Hypothalamus (tissue), 51 donors: ENCODE data around the gene RIPPLY3.

ENCODE experiments used
- DNase-seq, 51 donors: peaks; one replicate each; lab custom pipeline; 2025; lab: John Stamatoyannopoulos, UW

RIPPLY3 gene

DNA sequence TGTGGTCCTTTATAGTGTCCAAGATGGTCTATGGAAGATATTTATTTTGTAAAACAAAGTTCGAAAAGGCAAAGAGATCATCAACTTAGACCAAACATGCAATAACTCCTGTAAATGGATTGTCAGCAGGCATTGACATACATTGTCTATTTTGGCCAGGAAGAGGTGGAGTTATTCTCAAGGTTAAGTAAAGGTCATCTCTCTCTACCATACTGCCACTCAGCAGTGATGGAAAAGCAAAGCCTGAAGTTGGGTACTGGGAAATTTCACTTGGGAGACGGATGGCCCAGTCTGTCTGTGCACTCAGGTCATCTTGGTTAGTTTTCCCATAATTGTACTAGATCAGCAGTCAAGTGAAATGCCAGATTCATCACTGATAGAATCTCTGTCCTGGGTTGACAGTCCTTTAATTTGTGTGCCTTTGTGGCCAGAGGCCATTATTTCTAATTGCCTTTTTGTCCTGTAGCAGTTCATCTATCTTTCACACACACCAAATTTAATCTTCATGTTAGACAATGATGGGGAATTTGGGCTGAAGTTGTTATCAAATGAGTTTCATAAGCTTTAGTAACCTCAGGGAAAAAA lies 48.9 kb downstream of the RIPPLY3 start:
- no peak for DNase-seq

GRCh38 chr21:37057614-37058013 lies 51.1 kb downstream of the RIPPLY3 start:
- no peak for DNase-seq

- DNase-seq = peak in 3 of 51 donors; percentile 7 to 37 (median 29)
These were observed 51.8 kb downstream of the RIPPLY3 start for GRCh38 chr21:37058261-37058660.

GRCh38 chr21:37059181-37059580 lies 52.7 kb downstream of the RIPPLY3 start:
- DNase-seq = no peak

- DNase-seq = peak in 21 of 51 donors; percentile 9 to 76 (median 32)
These were observed 53.8 kb downstream of the RIPPLY3 start for GRCh38 chr21:37060296-37060695.

DNA sequence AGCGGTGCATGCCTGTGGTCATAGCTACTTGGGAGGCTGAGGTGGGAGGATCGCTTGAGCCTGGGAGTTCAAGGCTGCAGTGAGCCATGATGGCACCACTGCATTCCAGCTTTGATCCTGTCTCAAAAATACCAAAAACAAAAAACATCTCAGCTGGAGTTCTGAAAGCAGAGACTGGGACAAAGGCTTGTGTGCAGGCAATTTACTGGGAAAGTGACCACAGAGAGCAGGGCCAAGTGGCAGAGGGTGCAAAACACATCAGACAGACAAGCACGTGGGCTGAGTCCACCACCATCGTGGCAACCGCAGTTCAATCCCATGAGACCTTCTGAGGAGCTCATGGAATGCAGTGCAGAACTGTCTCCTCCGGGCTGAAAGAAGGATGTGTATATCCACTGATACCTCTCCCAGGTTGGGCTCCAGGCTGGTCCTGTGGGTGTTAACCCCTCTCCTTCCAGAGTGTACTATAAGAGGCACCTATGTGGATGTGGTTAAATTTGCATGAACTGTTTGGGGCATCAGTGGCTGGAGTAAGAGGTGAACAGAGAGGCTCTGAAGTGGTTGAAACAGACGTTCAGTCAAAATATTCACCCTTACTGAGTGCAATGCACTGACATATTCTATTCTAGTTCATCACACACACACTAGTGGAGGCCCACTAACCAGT lies 55.6 kb downstream of the RIPPLY3 start:
- DNase-seq = peak in 1 of 51 donors; percentile 32

- DNase-seq = no peak
These were observed 56.1 kb downstream of the RIPPLY3 start for GRCh38 chr21:37062593-37062935.

DNA sequence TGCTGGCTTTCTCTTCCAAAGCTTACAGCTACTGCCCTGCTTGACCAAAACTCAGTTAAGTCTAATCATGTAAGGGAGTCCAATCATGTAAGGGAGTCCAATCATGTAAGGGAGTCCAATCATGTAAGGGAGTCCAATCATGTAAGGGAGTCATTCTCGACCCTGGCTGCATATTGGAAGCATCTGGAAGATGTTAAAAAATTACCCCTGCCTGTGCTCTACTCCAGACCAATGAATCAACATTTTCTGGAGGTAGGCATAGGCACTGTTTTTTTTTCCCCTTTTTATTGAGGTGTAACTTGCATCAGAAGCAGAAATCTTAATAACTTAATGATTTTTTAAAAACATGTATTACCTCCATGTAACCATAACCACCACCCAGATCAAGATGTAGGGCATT lies 56.9 kb downstream of the RIPPLY3 start:
- no peak for DNase-seq

DNA sequence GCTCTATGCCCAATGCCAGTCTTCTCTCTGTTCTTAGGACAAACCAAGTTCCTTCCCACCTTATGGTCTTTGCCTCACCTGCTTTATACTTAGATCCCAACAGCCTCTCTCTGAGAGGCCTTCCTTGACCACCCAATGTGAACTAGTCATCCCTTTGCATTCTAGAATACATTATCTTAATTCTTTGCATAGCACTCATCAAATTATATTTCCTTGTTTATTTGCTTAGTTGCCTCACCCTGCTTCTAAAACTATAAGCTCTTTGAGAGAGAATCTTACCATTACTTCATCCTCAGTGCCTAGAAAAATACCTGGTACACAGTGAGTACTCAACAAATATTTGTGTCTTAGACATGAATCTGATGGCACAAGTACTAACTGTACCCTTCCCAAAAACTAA lies 58.3 kb downstream of the RIPPLY3 start:
- no peak for DNase-seq

DNA sequence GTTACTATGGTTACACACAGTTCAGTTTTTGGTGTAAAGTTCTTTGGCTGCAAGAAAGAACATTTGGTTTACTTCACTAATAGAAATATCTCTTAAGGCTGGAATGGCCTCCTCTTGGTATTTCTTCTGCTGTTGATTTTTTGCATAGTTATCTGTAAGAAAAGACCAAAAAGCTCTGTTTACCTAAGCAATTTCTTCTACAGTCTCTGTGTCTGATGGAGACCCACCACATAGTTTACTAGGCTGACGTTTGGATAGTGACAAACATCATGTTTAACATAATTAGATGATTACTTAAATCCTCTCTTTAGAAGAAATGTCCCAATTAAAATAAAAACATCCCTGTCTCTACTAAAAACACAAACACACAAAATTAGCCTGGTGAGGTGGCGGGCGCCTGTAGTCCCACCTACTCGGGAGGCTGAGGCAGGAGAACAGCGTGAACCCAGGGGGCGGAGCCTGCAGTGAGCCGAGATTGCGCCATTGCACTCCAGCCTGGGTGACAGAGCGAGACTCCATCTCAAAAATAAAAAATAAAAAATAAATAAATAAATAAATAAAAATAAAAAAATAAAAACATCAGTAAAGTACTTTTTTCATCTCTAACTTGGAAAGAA lies 59.2 kb downstream of the RIPPLY3 start:
- no peak for DNase-seq
